H9 (cell line): ENCODE data around the gene PROKR1. TPM values are rescaled to one million over a fixed set of nuclear protein-coding genes. Genes with fewer than 3 reads are reported as not detected.

Experiments used
- DNase-seq: peaks from one replicate; pipeline ENCODE4 v3.0.0-alpha.2; 2017
- H2AFZ ChIP-seq: one replicate; pipeline ENCODE4 v1.6.1; 2013; ENCODE audit warnings: mild to moderate bottlenecking, low read length, control low read depth, moderate library complexity
- H2AK5ac ChIP-seq: 2 replicates; pipeline ENCODE4 v1.6.1; 2013; ENCODE audit warnings: low read length, control low read depth, mixed read lengths; ENCODE audit not compliant: insufficient read length
- H2BK120ac ChIP-seq: one replicate; pipeline ENCODE4 v1.6.1; 2013; ENCODE audit warnings: low read depth, mild to moderate bottlenecking, low read length, control low read depth, inconsistent platforms; ENCODE audit not compliant: poor library complexity, severe bottlenecking
- H2BK12ac ChIP-seq: 2 replicates; pipeline ENCODE4 v1.6.1; 2013; ENCODE audit warnings: low read length, control low read depth, mixed read lengths, low read depth; ENCODE audit not compliant: insufficient read length
- H2BK15ac ChIP-seq: 2 replicates; pipeline ENCODE4 v1.6.1; 2013; ENCODE audit warnings: low read depth, low read length, control low read depth
- H2BK20ac ChIP-seq: one replicate; pipeline ENCODE4 v1.6.1; 2013; ENCODE audit warnings: low read depth, mild to moderate bottlenecking, low read length, control low read depth, inconsistent platforms; ENCODE audit not compliant: poor library complexity, severe bottlenecking
- H2BK5ac ChIP-seq: 2 replicates; pipeline ENCODE4 v1.6.1; 2013; ENCODE audit warnings: low read length, control low read depth, mixed read lengths; ENCODE audit not compliant: insufficient read length
- H3K14ac ChIP-seq: 2 replicates; pipeline ENCODE4 v1.6.1; 2013; ENCODE audit warnings: low read length, control low read depth; ENCODE audit not compliant: insufficient read depth
- H3K18ac ChIP-seq: 2 replicates; pipeline ENCODE4 v1.6.1; 2013; ENCODE audit warnings: low read depth, mild to moderate bottlenecking, mixed read lengths, low read length, control low read depth; ENCODE audit not compliant: insufficient read length
- H3K23ac ChIP-seq: 2 replicates; pipeline ENCODE4 v1.6.1; 2013; ENCODE audit warnings: low read length, control low read depth, mixed read lengths, low read depth; ENCODE audit not compliant: insufficient read length
- H3K23me2 ChIP-seq: 2 replicates; pipeline ENCODE4 v1.6.1; 2013; ENCODE audit warnings: low read depth, mild to moderate bottlenecking, mixed read lengths, low read length, control low read depth; ENCODE audit not compliant: insufficient read length, poor library complexity, severe bottlenecking
- H3K27ac ChIP-seq: 2 replicates; pipeline ENCODE4 v1.5.1; 2013; ENCODE audit warnings: low read length, control low read depth, mixed read lengths, low read depth; ENCODE audit not compliant: insufficient read length
- H3K27me3 ChIP-seq: 2 replicates; pipeline ENCODE4 v1.6.1; 2013; ENCODE audit warnings: low read length, control low read depth, inconsistent platforms; ENCODE audit not compliant: insufficient read depth
- H3K4ac ChIP-seq: 2 replicates; pipeline ENCODE4 v1.6.1; 2013; ENCODE audit warnings: low read depth, mild to moderate bottlenecking, control low read depth, inconsistent platforms, low read length, moderate library complexity
- H3K4me1 ChIP-seq: 2 replicates; pipeline ENCODE4 v1.6.1; 2013; ENCODE audit warnings: low read length, control low read depth, inconsistent platforms; ENCODE audit not compliant: insufficient read depth
- H3K4me2 ChIP-seq: 2 replicates; pipeline ENCODE4 v1.6.1; 2013; ENCODE audit warnings: low read length, control low read depth, mixed read lengths; ENCODE audit not compliant: insufficient read length, insufficient read depth
- H3K56ac ChIP-seq: 2 replicates; pipeline ENCODE4 v1.6.1; 2013; ENCODE audit warnings: low read depth, mild to moderate bottlenecking, mixed read lengths, low read length, control low read depth; ENCODE audit not compliant: insufficient read length
- H3K79me1 ChIP-seq: 2 replicates; pipeline ENCODE4 v1.6.1; 2013; ENCODE audit warnings: low read depth, mild to moderate bottlenecking, moderate library complexity, low read length, control low read depth, inconsistent platforms; ENCODE audit not compliant: insufficient read depth, poor library complexity, severe bottlenecking
- H3K79me2 ChIP-seq: 2 replicates; pipeline ENCODE4 v1.6.1; 2013; ENCODE audit warnings: low read length, control low read depth, inconsistent platforms; ENCODE audit not compliant: insufficient read depth
- H3K9ac ChIP-seq: 2 replicates; pipeline ENCODE4 v1.6.1; 2013; ENCODE audit warnings: low read length, control low read depth, mixed read lengths; ENCODE audit not compliant: insufficient read length; ENCODE audit errors: extremely low read depth
- H3K9me3 ChIP-seq: one replicate; pipeline ENCODE4 v1.6.1; 2013; ENCODE audit warnings: low read depth, low read length, inconsistent platforms; ENCODE audit not compliant: control insufficient read depth
- H3T11ph ChIP-seq: one replicate; pipeline ENCODE4 v1.6.1; 2013; ENCODE audit warnings: mild to moderate bottlenecking, low read length, control low read depth, inconsistent platforms
- H4K20me1 ChIP-seq: one replicate; pipeline ENCODE4 v1.6.1; 2013; ENCODE audit not compliant: control insufficient read depth, insufficient read length, insufficient read depth
- H4K5ac ChIP-seq: 2 replicates; pipeline ENCODE4 v1.6.1; 2013; ENCODE audit warnings: low read depth, mild to moderate bottlenecking, mixed read lengths, low read length, control low read depth; ENCODE audit not compliant: insufficient read length
- H4K8ac ChIP-seq: replicated peaks from 2 replicates; pipeline ENCODE4 v1.6.1; 2013; ENCODE audit warnings: low read length, control low read depth, mixed read lengths, low read depth; ENCODE audit not compliant: insufficient read length
- H4K91ac ChIP-seq: 2 replicates; pipeline ENCODE4 v1.6.1; 2013; ENCODE audit warnings: low read depth, mild to moderate bottlenecking, moderate library complexity, mixed read lengths, low read length, control low read depth; ENCODE audit not compliant: insufficient read length
- H3K27ac Mint-ChIP-seq, 3 experiments: 2 replicates in 2 of 3; 3 replicates in 1 of 3; pipeline ENCODE4 v1.8.0; 2020 to 2021; ENCODE audit warnings: mixed read lengths in 3 of 3, mild to moderate bottlenecking in 1 of 3, moderate library complexity in 1 of 3
- H3K27me3 Mint-ChIP-seq: 2 replicates; pipeline ENCODE4 v1.8.0; 2021; ENCODE audit warnings: low read depth, mild to moderate bottlenecking, moderate library complexity, mixed read lengths
- H3K36me3 Mint-ChIP-seq, 3 experiments: 2 replicates in 2 of 3; 3 replicates in 1 of 3; pipeline ENCODE4 v1.8.0; 2020 to 2021; ENCODE audit warnings: low read depth in 3 of 3, mixed read lengths in 3 of 3; ENCODE audit not compliant: insufficient read depth in 1 of 3
- H3K4me1 Mint-ChIP-seq, 2 experiments: 2 replicates each; pipeline ENCODE4 v1.8.0; 2020; ENCODE audit warnings: mixed read lengths in 2 of 2
- H3K4me3 Mint-ChIP-seq, 2 experiments: 2 replicates in 1 of 2; 3 replicates in 1 of 2; pipeline ENCODE4 v1.8.0; 2020 to 2021; ENCODE audit warnings: mild to moderate bottlenecking in 2 of 2, mixed read lengths in 2 of 2, moderate library complexity in 1 of 2
- H3K9me3 Mint-ChIP-seq, 2 experiments: 2 replicates in 1 of 2; 3 replicates in 1 of 2; pipeline ENCODE4 v1.8.0; 2020; ENCODE audit warnings: mild to moderate bottlenecking in 2 of 2, mixed read lengths in 2 of 2, moderate library complexity in 1 of 2
- CTCF ChIP-seq: fragments of 200-600 bp; sonication (generic); conservative IDR thresholded peaks from 3 replicates; pipeline ENCODE4 v1.8.0; 2021; ENCODE audit warnings: antibody characterized with exemption, mild to moderate bottlenecking
- WGBS: extraction: QIAGEN DNeasy Blood & Tissue Kit; methylation state at CpG from one replicate; pipeline ENCODE4 v1.1.7; 2013; ENCODE audit warnings: missing lambda C conversion rate, low lambda C conversion rate, mixed read lengths; ENCODE audit not compliant: insufficient read length; ENCODE audit errors: extremely low coverage; 5-methylcytosine and 5-hydroxymethylcytosine counted together
- total RNA-seq: library from RNA; stranded (reverse); gene quantifications from 2 replicates; pipeline ENCODE4 v1.2.1, GENCODE V29; 2021

PROKR1 gene
- total RNA-seq, 1 experiment from 2014 or later: 1.5 TPM

GRCh38 chr2:68594041-68594440 lies 49.3 kb upstream of the PROKR1 start:
- WGBS: no CpG with 5 or more reads among the region's 1 CpG

More at GRCh38 chr2:68594041-68594440, 49.3 kb upstream of the PROKR1 start:
- Histone ChIP-seq H4K20me1 (no peaks in the 10 kb centered on the region), H3K23me2 (no peaks in the 10 kb centered on the region), H3K27me3 (no peaks in the 10 kb centered on the region), H3K9ac (no peak overlapping the region), H3K79me2 (no peaks in the 10 kb centered on the region), H2BK20ac (no peak overlapping the region), H3K14ac (no peak overlapping the region), H2AK5ac (no peak overlapping the region), H4K91ac (no peak overlapping the region), H3K9me3 (no peaks in the 10 kb centered on the region), H2AFZ (no peak overlapping the region), H2BK12ac (no peak overlapping the region), H3K79me1 (no peaks in the 10 kb centered on the region), H4K5ac (no peak overlapping the region), H3K4me2 (no peak overlapping the region), H3K4me1 (no peaks in the 10 kb centered on the region; the same call in 1 of the 2 replicates), H3K23ac (no peak overlapping the region), H3K27ac (no peak overlapping the region), H2BK15ac (no peak overlapping the region), H3K18ac (no peak overlapping the region), H4K8ac (no peak overlapping the region), H2BK5ac (no peak overlapping the region), H3K4ac (no peak overlapping the region), H2BK120ac (no peak overlapping the region), H3T11ph (no peak overlapping the region), H3K56ac (no peak overlapping the region)
- no peak for TF ChIP-seq CTCF
- Mint-ChIP-seq H3K27me3 (peaks cover 1% of the 10 kb centered on the region; the same call in 1 of the 2 replicates), H3K9me3 (peaks cover under 1 to 3% of the 10 kb centered on the region in 2 experiments; a peak in 3 of 5 replicates), H3K4me3 (no peak overlapping the region), H3K36me3 (no peaks in the 10 kb centered on the region; a peak in 1 of 7 replicates), H3K27ac (no peak overlapping the region), H3K4me1 (no peaks in the 10 kb centered on the region)
- no peak for DNase-seq
